Ascending aorta (tissue), 2 donors: ENCODE data around the gene TIRAP. TPM values are rescaled to one million over a fixed set of nuclear protein-coding genes. Genes with fewer than 3 reads are reported as not detected.

Source experiments
- DNase-seq, 2 donors: peaks; one replicate each; pipeline ENCODE4 v3.0.0-alpha.2; 2019; ENCODE audit warnings: low spot score in 2 of 2
- H3K27ac ChIP-seq, 2 donors: fragments of 200-600 bp; sonication (generic); one replicate each; pipeline ENCODE4 v1.5.1; 2016 to 2017; ENCODE audit warnings: mild to moderate bottlenecking in 1 of 2
- H3K27me3 ChIP-seq: fragments of 200-600 bp; sonication (generic); one replicate; pipeline ENCODE4 v1.5.1; 2017
- H3K36me3 ChIP-seq, 2 donors: fragments of 200-600 bp; sonication (generic); one replicate each; pipeline ENCODE4 v1.5.1; 2016
- H3K4me1 ChIP-seq, 2 donors: fragments of 200-600 bp; sonication (generic); one replicate each; pipeline ENCODE4 v1.5.1; 2016 to 2017; ENCODE audit warnings: mild to moderate bottlenecking in 1 of 2
- H3K4me3 ChIP-seq, 2 donors: fragments of 200-600 bp; sonication (generic); one replicate each; pipeline ENCODE4 v1.5.1; 2016 to 2017; ENCODE audit warnings: mild to moderate bottlenecking in 1 of 2
- H3K9me3 ChIP-seq, 2 donors: fragments of 200-600 bp; sonication (generic); one replicate each; pipeline ENCODE4 v1.5.1; 2016
- intact Hi-C: fragments of 100-400 bp; cut with DNase I; formaldehyde crosslinking; loops from one replicate; pipeline ENCODE4 v1.15.1; 2023
- total RNA-seq: library from RNA; depleted of rRNA; stranded (reverse); fragments of >200 nt; gene quantifications from one replicate; pipeline ENCODE4 v1.1.0, GENCODE V29; 2016
- TF ChIP-seq, protein P1 (sequence below), 3 experiments: fragments of 200-600 bp in 2 of 3; fragments of 450-650 bp in 1 of 3; sonication (generic) in 2 of 3; IDR thresholded peaks; one replicate each; pipeline ENCODE4 v1.5.1; 2016 to 2019; ENCODE audit warnings: antibody characterized with exemption in 3 of 3, mild to moderate bottlenecking in 1 of 3, moderate library complexity in 1 of 3

TIRAP gene
- total RNA-seq, 1 donor from 2014 or later, result 8.7 TPM

DNA sequence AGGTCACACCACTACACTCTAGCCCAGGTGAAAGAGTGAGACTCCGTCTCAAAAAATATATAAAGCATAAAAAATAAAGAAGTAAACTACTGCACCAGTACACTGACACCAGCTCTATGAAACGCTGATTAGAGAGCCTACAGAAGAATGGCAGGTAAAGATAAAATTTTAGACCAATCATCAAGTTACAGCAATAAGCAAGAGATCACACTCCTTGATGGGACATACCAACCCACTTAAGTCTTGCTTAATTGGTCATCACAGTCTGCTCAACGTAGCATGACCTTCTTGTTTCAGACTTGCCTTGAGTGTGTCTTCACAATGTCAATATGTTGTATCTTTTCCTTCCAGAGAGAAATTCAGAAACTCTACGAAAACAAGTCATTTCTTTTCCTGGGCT is 26.7 kb upstream of the TIRAP start:
- DNase-seq, result no peak
- peaks cover 4 to 16% of the 10 kb centered on the region in 2 donors for H3K36me3 ChIP-seq
- intact Hi-C loops, result no loop called here

DNA sequence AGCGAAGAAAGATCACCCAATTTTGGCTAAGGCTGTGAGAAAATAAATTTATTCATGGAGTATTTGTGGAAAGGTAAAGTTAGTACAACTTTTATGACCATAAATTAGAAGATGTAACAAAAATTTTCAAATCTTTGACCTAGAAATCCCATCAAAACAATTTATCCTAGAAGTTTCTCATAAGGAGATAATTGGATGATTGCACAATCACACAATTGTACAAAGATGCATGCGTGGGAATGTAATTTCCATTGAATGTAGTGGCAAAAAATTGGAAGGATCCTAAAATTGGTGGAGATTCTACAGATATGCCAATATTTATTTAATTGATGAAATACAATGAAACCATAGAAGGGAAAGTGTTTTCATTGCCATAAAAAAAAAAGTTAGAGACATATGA is 25.7 kb upstream of the TIRAP start:
- intact Hi-C loops, result no loop called here
- Histone ChIP-seq H3K27me3 (no peaks in the 10 kb centered on the region), H3K9me3 (no peaks in the 10 kb centered on the region), H3K4me1 (no peaks in the 10 kb centered on the region), H3K27ac (no peak overlapping the region), H3K36me3 (peaks cover 5 to 23% of the 10 kb centered on the region in 2 donors), H3K4me3 (no peak overlapping the region)
- TF ChIP-seq, protein P1, sequence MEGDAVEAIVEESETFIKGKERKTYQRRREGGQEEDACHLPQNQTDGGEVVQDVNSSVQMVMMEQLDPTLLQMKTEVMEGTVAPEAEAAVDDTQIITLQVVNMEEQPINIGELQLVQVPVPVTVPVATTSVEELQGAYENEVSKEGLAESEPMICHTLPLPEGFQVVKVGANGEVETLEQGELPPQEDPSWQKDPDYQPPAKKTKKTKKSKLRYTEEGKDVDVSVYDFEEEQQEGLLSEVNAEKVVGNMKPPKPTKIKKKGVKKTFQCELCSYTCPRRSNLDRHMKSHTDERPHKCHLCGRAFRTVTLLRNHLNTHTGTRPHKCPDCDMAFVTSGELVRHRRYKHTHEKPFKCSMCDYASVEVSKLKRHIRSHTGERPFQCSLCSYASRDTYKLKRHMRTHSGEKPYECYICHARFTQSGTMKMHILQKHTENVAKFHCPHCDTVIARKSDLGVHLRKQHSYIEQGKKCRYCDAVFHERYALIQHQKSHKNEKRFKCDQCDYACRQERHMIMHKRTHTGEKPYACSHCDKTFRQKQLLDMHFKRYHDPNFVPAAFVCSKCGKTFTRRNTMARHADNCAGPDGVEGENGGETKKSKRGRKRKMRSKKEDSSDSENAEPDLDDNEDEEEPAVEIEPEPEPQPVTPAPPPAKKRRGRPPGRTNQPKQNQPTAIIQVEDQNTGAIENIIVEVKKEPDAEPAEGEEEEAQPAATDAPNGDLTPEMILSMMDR (IDR thresholded peaks at IDR 0.05), result no peak
- no peak for DNase-seq

More for the DNA sequence above, 26.7 kb upstream of the TIRAP start:
- Histone ChIP-seq H3K27me3 (no peaks in the 10 kb centered on the region), H3K27ac (no peak overlapping the region), H3K4me3 (no peak overlapping the region), H3K9me3 (no peaks in the 10 kb centered on the region), H3K4me1 (no peaks in the 10 kb centered on the region)
- TF ChIP-seq, protein P1 (IDR thresholded peaks at IDR 0.05), result no peak

DNA sequence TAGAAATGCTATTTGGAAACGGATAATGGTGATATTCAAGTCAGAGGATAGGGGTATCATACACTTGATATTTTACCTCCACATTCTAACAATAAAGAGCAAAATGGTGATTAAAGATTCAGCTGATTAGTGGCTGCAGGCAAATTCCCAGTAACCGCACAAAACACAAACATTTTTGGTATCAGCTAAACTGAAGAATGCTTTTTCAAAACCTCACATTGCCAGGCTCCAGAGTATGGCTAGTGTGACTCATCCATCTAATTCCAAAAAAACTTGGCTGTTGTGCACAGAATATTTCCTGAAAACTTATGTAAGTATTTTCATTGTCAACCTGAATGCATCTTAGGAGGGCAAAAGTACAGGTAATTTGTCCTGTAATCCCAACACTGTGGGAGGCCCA is 25.1 kb upstream of the TIRAP start:
- Histone ChIP-seq H3K9me3 (no peaks in the 10 kb centered on the region), H3K4me3 (no peak overlapping the region), H3K27me3 (no peaks in the 10 kb centered on the region), H3K36me3 (peaks cover 9 to 30% of the 10 kb centered on the region in 2 donors), H3K27ac (no peak overlapping the region), H3K4me1 (no peaks in the 10 kb centered on the region)
- intact Hi-C loops, result no loop called here
- TF ChIP-seq, protein P1 (IDR thresholded peaks at IDR 0.05), result no peak
- DNase-seq, result no peak

DNA sequence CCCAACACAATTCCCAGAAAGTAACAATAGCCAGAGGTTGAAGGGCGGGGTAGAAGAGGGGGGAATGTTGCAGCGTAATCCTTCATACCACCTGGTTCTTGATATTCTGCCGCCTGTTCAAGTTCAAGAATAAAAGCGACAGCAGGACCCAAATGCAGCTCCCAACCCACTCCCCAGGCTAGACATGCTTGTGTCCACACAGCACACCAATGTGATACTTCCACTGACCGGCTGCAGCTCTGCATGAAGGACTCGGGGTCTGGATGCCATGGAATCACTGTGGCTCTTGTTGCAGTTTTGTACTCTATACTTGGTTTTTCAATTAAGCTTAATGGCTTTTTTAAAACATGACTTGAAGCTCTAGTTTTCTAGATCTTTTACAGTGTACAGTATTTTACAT is 20.7 kb upstream of the TIRAP start:
- Histone ChIP-seq H3K9me3 (no peaks in the 10 kb centered on the region), H3K27ac (no peak overlapping the region), H3K36me3 (peaks cover 48 to 60% of the 10 kb centered on the region in 2 donors), H3K4me1 (no peaks in the 10 kb centered on the region), H3K27me3 (no peaks in the 10 kb centered on the region), H3K4me3 (no peak overlapping the region)
- TF ChIP-seq, protein P1 (IDR thresholded peaks at IDR 0.05), result no peak
- intact Hi-C loops, result loop anchor here (10.0 kb wide), 1 partner anchor 637 kb away; the partner anchor contains the start of gene CHEK1
- DNase-seq, result no peak

DNA sequence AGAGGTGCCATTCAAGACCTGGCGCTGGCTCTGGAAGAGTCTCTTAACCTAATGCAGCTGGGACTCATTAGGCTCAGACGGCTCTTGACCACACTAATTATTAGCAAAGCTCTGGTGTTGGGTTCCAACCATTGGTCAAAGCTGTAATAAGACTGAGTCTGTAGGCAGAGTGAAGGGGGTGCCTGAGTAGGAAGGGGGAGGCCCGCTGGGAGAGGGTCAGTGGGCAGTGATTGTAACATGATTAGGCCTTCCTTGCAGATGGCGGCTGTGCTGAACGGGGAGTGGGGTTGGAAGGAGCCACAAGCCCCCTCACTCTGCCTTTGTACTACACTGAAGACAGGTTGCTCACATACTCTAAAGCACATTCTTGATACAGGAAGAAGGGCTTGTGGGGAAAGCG is 19.4 kb upstream of the TIRAP start:
- H3K36me3 ChIP-seq, result peaks cover 49 to 59% of the 10 kb centered on the region in 2 donors
- no peak for DNase-seq
- H3K4me1 ChIP-seq, result peaks cover 0 to 7% of the 10 kb centered on the region in 2 donors
- TF ChIP-seq, protein P1 (IDR thresholded peaks at IDR 0.05), result no peak
- H3K27ac ChIP-seq, result no peak overlapping the region
- intact Hi-C loops, result loop anchor here (10.0 kb wide), 1 partner anchor 639 kb away; the partner anchor contains the start of gene CHEK1
- H3K9me3 ChIP-seq, result no peaks in the 10 kb centered on the region
- no peaks in the 10 kb centered on the region for H3K27me3 ChIP-seq
- H3K4me3 ChIP-seq, result no peak overlapping the region

DNA sequence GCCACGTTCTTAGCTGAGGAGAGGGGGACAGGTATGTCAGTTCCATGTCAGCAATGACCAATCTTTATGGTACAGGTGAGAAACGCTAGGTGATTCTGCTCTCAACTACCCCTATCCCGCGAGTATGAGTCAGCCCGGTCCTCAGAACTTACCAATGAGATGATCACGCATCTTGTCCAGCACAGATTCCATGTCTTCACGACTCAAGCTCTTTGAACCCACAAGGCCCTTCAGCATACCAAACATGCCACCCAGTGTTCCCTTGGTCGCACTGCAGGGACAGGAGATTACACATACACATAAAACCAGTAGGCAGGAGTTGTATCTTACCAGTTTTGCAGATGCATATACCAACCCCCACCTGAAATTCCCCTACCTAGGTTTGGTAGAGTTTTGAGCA is 17.1 kb upstream of the TIRAP start:
- Histone ChIP-seq H3K4me3 (no peak overlapping the region), H3K9me3 (no peaks in the 10 kb centered on the region), H3K4me1 (peaks cover 0 to 13% of the 10 kb centered on the region in 2 donors), H3K36me3 (peaks cover 49 to 59% of the 10 kb centered on the region in 2 donors), H3K27me3 (no peaks in the 10 kb centered on the region), H3K27ac (no peak overlapping the region)
- TF ChIP-seq, protein P1 (IDR thresholded peaks at IDR 0.05), result no peak
- intact Hi-C loops, result loop anchor here (5.0 to 10.0 kb wide), 4 partner anchors 91 to 1154 kb away; partner anchors contain the start of genes CHEK1, HYLS1, ST3GAL4 and TMEM218
- DNase-seq, result no peak
